Measurements from ENCODE around the gene RABL2A.
"Not testable (repeated sequence)": the region's sequence is repeated elsewhere in the genome, so short reads cannot be mapped to it uniquely, and the experiment has no call there.

Gene RABL2A

DNA sequence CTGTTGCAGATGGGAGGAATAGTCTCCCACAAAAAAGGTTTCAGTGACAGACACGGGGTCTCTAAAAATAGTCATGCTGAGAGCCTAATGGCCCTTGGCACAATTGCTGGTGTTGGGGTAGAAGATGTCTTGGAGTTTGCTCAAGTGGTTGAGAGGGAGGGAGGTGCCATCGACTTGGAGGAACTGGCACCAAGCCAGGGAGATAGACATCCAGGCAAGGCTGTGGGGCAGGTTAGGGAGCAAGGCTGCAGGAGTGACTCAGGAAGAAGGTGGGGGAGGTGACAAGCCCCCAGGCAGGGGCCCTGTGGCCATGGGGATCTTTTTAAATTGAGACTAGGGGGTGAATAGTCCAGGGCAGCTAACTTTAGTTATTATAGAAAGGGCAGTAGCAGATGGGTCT is 27.9 kb upstream of the RABL2A start:
- H3K36me3 ChIP-seq (ENCODE audit: insufficient read depth, low read length); H3K9ac ChIP-seq (ENCODE audit: insufficient read length); H3K4me3 ChIP-seq; DNase-seq (ENCODE audit: low read depth, low spot score); H3K9me3 ChIP-seq (ENCODE audit: low read depth, low read length); H3K27ac ChIP-seq: not testable (repeated sequence)

DNA sequence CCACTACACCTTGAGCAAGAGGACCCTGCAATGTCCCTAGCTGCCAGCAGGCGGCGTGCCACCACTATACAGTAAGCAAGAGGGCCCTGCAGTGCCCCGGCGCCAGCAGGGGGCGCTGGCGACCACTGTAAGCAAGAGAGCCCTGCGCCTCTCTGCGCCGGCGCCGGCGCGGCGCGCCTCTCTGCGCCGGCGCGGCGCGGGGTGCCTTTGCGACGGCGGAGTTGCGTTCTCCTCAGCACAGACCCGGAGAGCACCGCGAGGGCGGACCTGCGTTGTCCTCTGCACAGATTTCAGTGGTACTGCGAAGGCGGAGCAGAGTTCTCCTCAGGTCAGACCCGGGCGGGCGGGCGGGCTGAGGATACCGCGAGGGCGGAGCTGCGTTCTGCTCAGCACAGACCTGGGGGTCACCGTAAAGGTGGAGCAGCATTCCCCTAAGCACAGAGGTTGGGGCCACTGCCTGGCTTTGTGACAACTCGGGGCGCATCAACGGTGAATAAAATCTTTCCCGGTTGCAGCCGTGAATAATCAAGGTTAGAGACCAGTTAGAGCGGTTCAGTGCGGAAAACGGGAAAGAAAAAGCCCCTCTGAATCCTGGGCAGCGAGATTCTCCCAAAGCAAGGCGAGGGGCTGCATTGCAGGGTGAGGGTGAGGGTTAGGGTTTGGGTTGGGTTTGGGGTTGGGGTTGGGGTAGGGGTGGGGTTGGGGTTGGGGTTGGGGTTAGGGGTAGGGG is 24.9 kb upstream of the RABL2A start:
- H3K9me3 ChIP-seq (ENCODE audit: low read depth, low read length); H3K36me3 ChIP-seq (ENCODE audit: insufficient read depth, low read length); DNase-seq (ENCODE audit: low read depth, low spot score); H3K9ac ChIP-seq (ENCODE audit: insufficient read length); H3K4me3 ChIP-seq; H3K27ac ChIP-seq: not testable (repeated sequence)

GRCh38 chr2:113602869-113603466 is 24.1 kb upstream of the RABL2A start:
- peak overlapping the region; percentile 77 for H3K4me3 ChIP-seq
- H3K27ac ChIP-seq, result peak overlapping the region; percentile 22; the same call in 1 of the 2 replicates
- H3K9me3 ChIP-seq (ENCODE audit: low read depth, low read length), result no peaks in the 10 kb centered on the region
- no peak for TF ChIP-seq POLR2AphosphoS5 (IDR thresholded peaks at IDR 0.05; ENCODE audit: borderline replicate concordance, low read depth, low read length)
- H3K9ac ChIP-seq (ENCODE audit: insufficient read length), result no peak overlapping the region
- no peak for DNase-seq (ENCODE audit: low read depth, low spot score)
- H3K36me3 ChIP-seq (ENCODE audit: insufficient read depth, low read length), result no peaks in the 10 kb centered on the region

GRCh38 chr2:113603467-113604084 is 23.5 kb upstream of the RABL2A start:
- H3K36me3 ChIP-seq (ENCODE audit: insufficient read depth, low read length); H3K9me3 ChIP-seq (ENCODE audit: low read depth, low read length): not testable (repeated sequence)
- Histone ChIP-seq H3K27ac (peak overlapping the region; percentile 95), H3K4me3 (peak overlapping the region; percentile 77), H3K9ac (ENCODE audit: insufficient read length) (peak overlapping the region; percentile 69)
- peak; percentile 78; the same call in 1 of the 2 replicates for TF ChIP-seq POLR2AphosphoS5 (IDR thresholded peaks at IDR 0.05; ENCODE audit: borderline replicate concordance, low read depth, low read length)
- DNase-seq (ENCODE audit: low read depth, low spot score), result peak; percentile 62

DNA sequence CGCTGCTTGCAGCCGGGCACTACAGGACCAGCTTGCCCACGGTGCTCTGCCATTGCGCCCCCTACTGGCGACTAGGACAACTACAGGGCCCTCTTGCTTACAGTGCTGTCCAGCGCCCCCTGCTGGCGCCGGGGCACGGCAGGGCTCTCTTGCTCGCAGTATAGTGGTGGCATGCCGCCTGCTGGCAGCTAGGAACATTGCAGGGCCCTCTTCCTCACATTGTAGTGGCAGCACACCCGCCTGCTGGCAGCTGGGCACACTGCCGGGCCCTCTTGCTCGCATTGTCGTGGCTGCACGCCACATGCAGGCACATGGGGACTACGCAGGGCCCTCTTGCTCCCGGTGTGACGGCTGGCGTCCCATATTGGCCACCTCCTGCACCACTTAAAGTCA is 23.0 kb upstream of the RABL2A start:
- H3K9me3 ChIP-seq (ENCODE audit: low read depth, low read length); H3K36me3 ChIP-seq (ENCODE audit: insufficient read depth, low read length): not testable (repeated sequence)
- peak; percentile 77 for DNase-seq (ENCODE audit: low read depth, low spot score)
- H3K27ac ChIP-seq, result peak overlapping the region; percentile 95
- peak; percentile 36; the same call in 1 of the 2 replicates for TF ChIP-seq POLR2AphosphoS5 (IDR thresholded peaks at IDR 0.05; ENCODE audit: borderline replicate concordance, low read depth, low read length)
- peak overlapping the region; percentile 77 for H3K4me3 ChIP-seq
- peak overlapping the region; percentile 69 for H3K9ac ChIP-seq (ENCODE audit: insufficient read length)

DNA sequence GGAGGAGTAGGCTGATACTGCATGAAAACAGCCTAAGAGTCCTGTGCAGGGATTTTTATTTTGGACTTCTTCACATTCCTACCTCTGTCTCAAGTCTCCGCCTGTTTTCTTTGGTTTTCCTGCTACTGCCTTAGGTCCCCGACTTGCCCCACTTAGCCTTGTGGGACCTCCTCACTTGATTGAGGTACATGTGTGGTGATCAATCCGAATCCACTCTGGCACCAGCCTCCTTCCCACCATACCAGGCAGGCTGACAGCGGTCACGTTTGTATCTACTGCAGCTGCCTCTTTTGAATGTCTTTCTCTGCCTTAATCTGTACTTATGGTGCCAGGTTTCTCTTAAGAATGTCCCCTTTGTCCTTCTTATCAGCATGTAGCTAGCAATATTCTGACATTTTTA is 22.4 kb upstream of the RABL2A start:
- not testable (repeated sequence) for H3K36me3 ChIP-seq (ENCODE audit: insufficient read depth, low read length); DNase-seq (ENCODE audit: low read depth, low spot score); H3K27ac ChIP-seq; H3K9ac ChIP-seq (ENCODE audit: insufficient read length); H3K9me3 ChIP-seq (ENCODE audit: low read depth, low read length); H3K4me3 ChIP-seq

GRCh38 chr2:113606036-113606435 is 21.0 kb upstream of the RABL2A start:
- H3K36me3 ChIP-seq (ENCODE audit: insufficient read depth, low read length); H3K9ac ChIP-seq (ENCODE audit: insufficient read length); H3K9me3 ChIP-seq (ENCODE audit: low read depth, low read length); DNase-seq (ENCODE audit: low read depth, low spot score); H3K27ac ChIP-seq; H3K4me3 ChIP-seq: not testable (repeated sequence)

DNA sequence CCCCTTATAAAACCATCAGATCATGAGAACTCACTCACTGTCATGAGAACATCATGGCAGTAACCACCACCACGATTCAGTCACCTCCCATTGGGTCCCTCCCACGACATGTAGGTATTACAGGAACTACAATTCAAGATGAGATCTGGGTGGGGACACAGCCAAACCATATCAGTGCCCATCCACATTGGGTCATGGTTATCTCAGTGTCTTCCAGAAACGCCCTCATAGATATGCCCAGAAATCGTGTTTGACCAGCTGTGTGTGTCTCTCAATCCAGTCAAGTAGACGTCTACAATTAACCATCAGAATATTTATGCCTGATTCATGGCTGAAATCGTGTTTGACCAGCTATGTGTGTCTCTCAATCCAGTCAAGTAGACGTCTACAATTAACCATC is 17.2 kb upstream of the RABL2A start:
- H3K9me3 ChIP-seq (ENCODE audit: low read depth, low read length); H3K4me3 ChIP-seq; H3K27ac ChIP-seq; DNase-seq (ENCODE audit: low read depth, low spot score); H3K36me3 ChIP-seq (ENCODE audit: insufficient read depth, low read length); H3K9ac ChIP-seq (ENCODE audit: insufficient read length): not testable (repeated sequence)

DNA sequence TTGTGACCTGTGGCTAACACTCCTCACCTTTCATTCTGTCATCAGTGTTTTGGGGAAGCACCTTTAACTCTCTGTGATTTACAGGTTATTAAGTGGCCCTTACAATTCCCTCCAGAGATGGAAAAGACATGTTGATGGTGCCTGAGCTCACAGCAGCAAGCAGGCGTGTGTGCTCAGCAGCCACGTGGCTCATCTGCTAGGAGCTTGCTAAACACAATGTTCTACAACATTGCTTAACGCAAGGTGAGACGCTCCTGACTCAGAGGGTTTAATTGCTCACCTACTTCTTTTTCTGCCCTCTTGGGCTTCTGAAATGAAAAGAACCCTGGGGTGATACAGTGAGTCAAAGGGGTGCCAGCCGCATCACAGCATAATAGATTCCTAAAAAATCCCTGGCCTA is 6.1 kb upstream of the RABL2A start:
- not testable (repeated sequence) for H3K4me3 ChIP-seq; H3K36me3 ChIP-seq (ENCODE audit: insufficient read depth, low read length); H3K9me3 ChIP-seq (ENCODE audit: low read depth, low read length); DNase-seq (ENCODE audit: low read depth, low spot score); H3K27ac ChIP-seq; H3K9ac ChIP-seq (ENCODE audit: insufficient read length)

DNA sequence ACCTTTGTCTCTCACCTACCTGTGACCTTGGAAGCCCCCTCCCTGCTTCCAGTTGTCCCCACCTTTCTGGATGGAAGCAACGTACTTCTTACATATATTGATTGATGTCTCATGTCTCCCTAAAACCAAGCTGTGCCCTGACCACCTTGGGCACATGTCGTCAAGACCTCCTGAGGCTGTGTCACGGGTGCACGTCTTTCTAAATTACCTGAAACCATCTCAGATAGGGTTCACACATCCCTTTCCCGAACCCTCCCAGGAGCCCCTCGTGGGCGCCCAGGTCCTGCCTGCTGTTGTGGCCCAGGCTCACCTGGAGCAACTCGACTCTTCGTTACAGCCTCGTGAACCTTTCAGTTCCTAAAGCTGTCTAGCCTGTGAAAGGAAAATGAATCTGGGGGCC is 1.2 kb upstream of the RABL2A start:
- not testable (repeated sequence) for H3K9me3 ChIP-seq (ENCODE audit: low read depth, low read length); H3K27ac ChIP-seq; H3K36me3 ChIP-seq (ENCODE audit: insufficient read depth, low read length); H3K4me3 ChIP-seq; DNase-seq (ENCODE audit: low read depth, low spot score); H3K9ac ChIP-seq (ENCODE audit: insufficient read length)

DNA sequence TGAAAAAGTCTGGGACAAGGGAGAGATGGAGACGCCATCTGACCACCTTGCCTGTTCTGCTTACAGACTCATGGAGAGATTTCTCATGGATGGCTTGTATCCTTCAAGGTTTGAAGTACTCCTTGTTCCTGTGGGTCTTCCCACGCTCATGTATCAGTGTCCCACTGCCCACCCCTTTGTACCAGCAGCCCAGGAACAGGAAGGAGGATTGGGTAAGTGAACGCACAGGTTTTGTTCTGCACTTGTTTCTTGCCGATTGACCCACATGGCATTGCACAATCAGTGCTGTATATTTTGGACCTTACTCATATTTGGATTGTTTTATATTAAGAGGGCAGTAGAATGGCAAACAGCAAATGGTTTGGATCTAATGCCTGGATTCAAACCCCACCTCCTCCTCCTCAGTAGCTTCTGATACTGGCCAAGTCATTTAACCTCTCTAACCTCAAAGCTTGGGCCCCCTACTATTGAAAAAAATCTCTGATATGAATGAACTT is 5.8 kb downstream of the RABL2A start:
- not testable (repeated sequence) for H3K27ac ChIP-seq; H3K36me3 ChIP-seq (ENCODE audit: insufficient read depth, low read length); DNase-seq (ENCODE audit: low read depth, low spot score); H3K9me3 ChIP-seq (ENCODE audit: low read depth, low read length); H3K4me3 ChIP-seq; H3K9ac ChIP-seq (ENCODE audit: insufficient read length)

- not testable (repeated sequence) for H3K9ac ChIP-seq (ENCODE audit: insufficient read length); H3K4me3 ChIP-seq; H3K9me3 ChIP-seq (ENCODE audit: low read depth, low read length); H3K27ac ChIP-seq; H3K36me3 ChIP-seq (ENCODE audit: insufficient read depth, low read length); DNase-seq (ENCODE audit: low read depth, low spot score)
Observed at GRCh38 chr2:113635358-113635757, 8.3 kb downstream of the RABL2A start.

DNA sequence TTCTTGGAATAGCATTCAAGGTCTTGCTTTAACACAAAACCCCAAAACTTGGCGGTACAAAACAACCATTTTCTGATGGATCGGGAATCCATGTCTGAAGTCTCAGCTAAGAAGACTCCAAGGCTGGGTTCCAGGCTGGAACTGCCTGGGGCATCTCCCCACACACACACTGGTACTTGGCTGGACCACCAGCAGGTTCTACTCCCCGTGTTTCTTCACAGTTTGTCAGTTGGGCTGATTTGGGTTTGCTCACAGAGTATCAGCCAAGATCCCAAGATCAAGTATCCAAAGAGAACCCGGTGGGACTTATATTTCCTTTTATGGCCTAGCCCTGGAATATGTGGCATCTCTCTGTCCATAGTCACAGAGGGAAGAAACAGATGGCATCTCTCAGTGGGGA is 9.2 kb downstream of the RABL2A start:
- H3K9ac ChIP-seq (ENCODE audit: insufficient read length); H3K36me3 ChIP-seq (ENCODE audit: insufficient read depth, low read length); H3K27ac ChIP-seq; DNase-seq (ENCODE audit: low read depth, low spot score); H3K9me3 ChIP-seq (ENCODE audit: low read depth, low read length); H3K4me3 ChIP-seq: not testable (repeated sequence)

DNA sequence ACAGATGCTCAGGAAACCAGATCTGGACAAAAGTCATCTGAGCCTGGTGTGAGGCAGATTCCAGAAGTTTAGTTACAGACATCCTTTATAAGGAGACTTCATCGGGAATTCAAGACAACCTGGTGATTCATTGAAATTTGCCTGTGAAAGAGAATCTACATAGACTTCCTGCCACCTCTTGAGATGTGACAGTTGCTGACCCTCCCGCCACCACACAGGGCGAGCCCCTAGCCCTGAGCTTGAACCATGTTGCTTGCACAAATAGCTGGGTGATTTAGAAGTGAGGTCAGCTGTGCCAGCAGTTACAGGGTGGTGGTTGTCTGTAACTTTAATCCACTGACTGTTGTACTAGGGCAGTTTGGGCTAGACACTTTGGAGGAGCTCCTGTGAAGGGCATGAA is 11.0 kb downstream of the RABL2A start:
- not testable (repeated sequence) for H3K9me3 ChIP-seq (ENCODE audit: low read depth, low read length); DNase-seq (ENCODE audit: low read depth, low spot score); H3K36me3 ChIP-seq (ENCODE audit: insufficient read depth, low read length); H3K9ac ChIP-seq (ENCODE audit: insufficient read length); H3K27ac ChIP-seq; H3K4me3 ChIP-seq
